Ectodermal cell (in vitro differentiated cells): ENCODE results near the gene RTTN.

ENCODE experiments used
- H3K27ac ChIP-seq: 2 replicates; pipeline ENCODE4 v1.7.0; 2013; ENCODE audit warnings: mild to moderate bottlenecking, low read depth, low read length; ENCODE audit not compliant: insufficient read depth, poor library complexity, severe bottlenecking
- H3K27me3 ChIP-seq: 2 replicates; pipeline ENCODE4 v1.7.0; 2013; ENCODE audit warnings: mild to moderate bottlenecking, low read length; ENCODE audit not compliant: insufficient read depth, control insufficient read depth, poor library complexity, severe bottlenecking
- H3K36me3 ChIP-seq: one replicate; pipeline ENCODE4 v1.7.0; 2013; ENCODE audit warnings: low read length; ENCODE audit not compliant: control insufficient read depth, insufficient read depth
- H3K4me1 ChIP-seq: one replicate; pipeline ENCODE4 v1.7.0; 2013; ENCODE audit warnings: low read length; ENCODE audit not compliant: control insufficient read depth, insufficient read depth
- H3K4me3 ChIP-seq: 2 replicates; pipeline ENCODE4 v1.7.0; 2013; ENCODE audit warnings: low read depth, low read length, control low read depth; ENCODE audit not compliant: insufficient read depth
- H3K9me3 ChIP-seq: 2 replicates; pipeline ENCODE4 v1.7.0; 2013; ENCODE audit warnings: mild to moderate bottlenecking, low read length, moderate library complexity; ENCODE audit not compliant: control insufficient read depth
- WGBS, 2 experiments: methylation state at CpG; one replicate each; pipeline ENCODE4 v1.1.7; 2013; ENCODE audit warnings: missing lambda C conversion rate in 2 of 2; 5-methylcytosine and 5-hydroxymethylcytosine counted together

The RTTN gene

GRCh38 chr18:69954719-69955480 lies 250.6 kb downstream of the RTTN start:
- 89 to 92% methylated on average over 5 of the region's 5 CpGs for WGBS, 2 experiments
- Histone ChIP-seq H3K4me3 (no peak overlapping the region), H3K36me3 (no peaks in the 10 kb centered on the region), H3K27ac (no peak overlapping the region), H3K4me1 (no peaks in the 10 kb centered on the region), H3K27me3 (no peaks in the 10 kb centered on the region), H3K9me3 (no peaks in the 10 kb centered on the region)

- Histone ChIP-seq H3K36me3 (no peaks in the 10 kb centered on the region), H3K27ac (no peak overlapping the region), H3K9me3 (no peaks in the 10 kb centered on the region), H3K4me3 (no peak overlapping the region), H3K27me3 (no peaks in the 10 kb centered on the region), H3K4me1 (no peaks in the 10 kb centered on the region)
- WGBS, 2 experiments, result 94% methylated on average over 2 of the region's 2 CpGs; no CpG with 5 or more reads in 1 of the 2 experiments
These were observed 252.3 kb downstream of the RTTN start for GRCh38 chr18:69953191-69953590.
